GM12801 (cell line): ENCODE measurements around the gene UBR4.

Source experiments
- CTCF ChIP-seq: IDR thresholded peaks from one replicate; pipeline ENCODE4 v1.5.1; 2011; ENCODE audit warnings: control low read depth; ENCODE audit not compliant: insufficient read length; ENCODE audit errors: extremely low read depth

The UBR4 gene

DNA sequence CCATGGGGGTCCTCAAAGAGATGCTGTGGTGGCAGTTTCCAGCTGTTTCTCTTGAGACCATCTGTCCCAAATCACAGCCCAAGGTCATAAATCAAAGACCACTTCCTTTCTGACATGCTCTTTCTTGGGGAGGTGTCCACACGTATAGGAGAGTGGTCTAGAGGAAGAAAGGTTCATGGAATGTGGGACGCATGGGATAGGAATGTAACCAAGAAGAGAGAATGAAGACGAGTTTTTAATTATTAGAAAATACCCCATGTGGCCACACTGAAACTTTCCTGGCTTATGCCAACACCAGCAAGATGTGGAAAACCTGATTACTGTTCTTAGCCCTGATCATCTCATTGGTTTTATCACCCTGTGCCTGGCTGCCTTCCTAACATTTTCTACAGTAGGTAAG, 129.3 kb downstream of the UBR4 start:
- TF ChIP-seq CTCF, result no peak

DNA sequence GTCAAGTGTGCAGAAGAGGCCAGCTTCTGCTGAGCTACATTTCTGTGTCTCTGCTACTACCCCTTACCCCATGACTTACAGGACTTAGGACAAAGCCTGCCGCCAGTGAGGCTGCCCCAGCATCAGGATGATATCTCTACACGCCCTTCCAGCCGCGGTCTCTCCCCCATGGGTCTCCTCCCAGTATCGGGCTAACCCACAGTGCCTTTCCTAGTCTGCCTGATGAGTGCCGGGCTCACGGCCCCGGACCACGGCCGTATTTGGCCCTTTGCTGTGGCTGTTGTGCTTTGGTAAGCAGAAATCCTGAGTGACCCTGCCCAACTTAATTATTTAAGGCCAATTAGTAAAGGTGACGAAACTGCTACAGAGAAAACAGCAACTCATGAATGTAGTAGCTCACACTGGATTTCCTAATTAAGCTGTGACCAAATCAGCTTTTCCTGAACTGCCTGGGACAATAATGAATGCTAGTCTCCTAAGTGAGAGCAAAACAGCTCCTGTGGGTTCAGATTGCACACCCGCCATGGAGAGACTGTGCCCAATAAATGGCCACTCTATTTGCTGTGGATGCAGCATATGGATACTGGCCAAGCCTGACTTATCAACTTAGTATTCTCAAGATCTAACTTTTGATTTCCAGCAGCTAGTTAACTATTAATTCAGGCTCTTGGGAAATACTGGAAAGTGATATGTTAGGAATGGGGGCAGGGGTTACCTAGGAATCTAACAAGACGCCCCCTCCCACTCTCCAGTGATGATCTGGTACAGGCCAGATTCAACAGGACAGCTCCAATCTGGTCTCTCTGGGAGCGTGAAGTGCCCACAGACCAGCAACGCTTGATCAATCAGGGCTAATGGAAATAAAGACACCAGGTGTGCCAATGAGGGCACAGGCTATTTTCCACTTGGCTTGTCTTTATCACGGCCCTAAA, 130.3 kb downstream of the UBR4 start:
- TF ChIP-seq CTCF, result no peak

GRCh38 chr1:19078536-19078935, 131.5 kb downstream of the UBR4 start:
- TF ChIP-seq CTCF, result no peak

GRCh38 chr1:19076841-19077616, 133.0 kb downstream of the UBR4 start:
- TF ChIP-seq CTCF, result no peak

DNA sequence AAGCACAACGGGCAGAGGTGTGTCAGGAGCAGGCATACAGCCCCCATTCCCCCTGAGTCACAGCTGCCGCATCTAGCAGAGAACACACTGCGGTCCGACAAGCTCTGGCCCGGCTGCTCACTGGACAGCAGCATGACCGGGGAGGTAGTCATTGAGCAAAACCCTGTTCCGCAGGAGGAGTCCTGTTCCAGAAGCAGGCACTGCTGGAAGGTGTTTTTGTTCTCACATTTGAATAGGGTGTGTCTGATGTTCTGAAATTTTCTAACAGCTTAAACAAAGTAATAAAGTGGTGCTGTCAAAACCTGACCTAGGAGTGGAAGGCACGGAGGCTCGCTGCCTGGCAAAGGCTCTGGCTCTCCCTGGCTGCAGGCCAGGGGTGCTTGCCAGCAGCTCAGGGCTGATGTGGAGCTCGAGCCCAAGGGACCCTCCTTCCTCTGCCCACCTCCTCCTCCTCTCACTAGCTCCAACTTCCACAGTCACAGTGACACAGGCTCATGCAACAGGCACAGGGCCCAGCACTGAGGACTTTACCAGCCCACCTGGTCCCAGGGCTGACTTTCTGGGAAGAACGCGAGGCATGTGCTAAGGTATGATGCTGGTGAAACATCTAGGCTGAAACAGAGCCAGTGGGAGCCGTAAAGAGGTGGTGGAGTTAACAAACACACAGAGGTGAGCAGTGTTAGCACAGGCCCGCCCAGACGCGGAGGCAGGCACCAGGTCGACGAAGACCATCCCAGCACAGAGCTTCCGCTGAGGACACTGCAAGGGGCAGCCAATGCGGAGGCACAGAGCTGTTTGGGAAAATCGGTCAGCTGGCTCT, 135.0 kb downstream of the UBR4 start:
- TF ChIP-seq CTCF, result no peak

DNA sequence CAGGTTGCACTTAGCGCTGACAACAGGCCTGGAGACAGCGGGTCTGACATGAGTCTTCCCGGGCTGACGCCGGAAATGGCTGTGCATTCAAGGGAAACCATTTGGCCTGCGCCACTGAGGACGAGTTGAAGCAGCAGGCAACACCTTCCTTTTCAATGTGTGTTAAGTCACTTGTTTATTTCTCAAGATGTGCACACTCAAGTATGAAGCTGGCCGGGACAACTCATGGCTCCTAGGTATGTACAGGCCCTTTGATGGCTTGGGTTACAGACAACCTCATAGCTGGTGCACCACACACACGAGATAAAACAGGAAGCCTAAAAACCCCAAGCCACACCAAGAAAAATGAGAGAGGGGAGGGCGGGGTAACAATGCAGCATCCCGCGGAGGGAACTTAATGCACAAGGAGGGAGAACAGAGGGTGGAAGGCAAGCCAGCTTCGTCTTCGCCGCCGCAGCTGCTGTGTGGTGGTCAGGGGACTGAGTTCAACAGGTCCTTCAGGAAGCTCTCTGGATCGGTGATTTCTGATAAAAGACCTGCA, 135.6 kb downstream of the UBR4 start:
- TF ChIP-seq CTCF, result no peak
